GM10266 (cell line): Measurements from ENCODE around the gene TSHZ2.
"Not testable (repeated sequence)": the region's sequence is repeated elsewhere in the genome, so short reads cannot be mapped to it uniquely, and the experiment has no call there.

ENCODE experiments used
- DNase-seq: peaks from one replicate; pipeline ENCODE4 v3.0.0; 2012; ENCODE audit errors: extremely low spot score
- TF ChIP-seq, protein P1 (sequence below): IDR thresholded peaks from 2 replicates; pipeline ENCODE4 v1.5.1; 2012; ENCODE audit warnings: mild to moderate bottlenecking, low read depth; ENCODE audit not compliant: control insufficient read depth, insufficient read depth; ENCODE audit errors: missing control alignments

Gene TSHZ2

GRCh38 chr20:52963131-52963530 is 9.0 kb upstream of the TSHZ2 start:
- TF ChIP-seq, protein P1, sequence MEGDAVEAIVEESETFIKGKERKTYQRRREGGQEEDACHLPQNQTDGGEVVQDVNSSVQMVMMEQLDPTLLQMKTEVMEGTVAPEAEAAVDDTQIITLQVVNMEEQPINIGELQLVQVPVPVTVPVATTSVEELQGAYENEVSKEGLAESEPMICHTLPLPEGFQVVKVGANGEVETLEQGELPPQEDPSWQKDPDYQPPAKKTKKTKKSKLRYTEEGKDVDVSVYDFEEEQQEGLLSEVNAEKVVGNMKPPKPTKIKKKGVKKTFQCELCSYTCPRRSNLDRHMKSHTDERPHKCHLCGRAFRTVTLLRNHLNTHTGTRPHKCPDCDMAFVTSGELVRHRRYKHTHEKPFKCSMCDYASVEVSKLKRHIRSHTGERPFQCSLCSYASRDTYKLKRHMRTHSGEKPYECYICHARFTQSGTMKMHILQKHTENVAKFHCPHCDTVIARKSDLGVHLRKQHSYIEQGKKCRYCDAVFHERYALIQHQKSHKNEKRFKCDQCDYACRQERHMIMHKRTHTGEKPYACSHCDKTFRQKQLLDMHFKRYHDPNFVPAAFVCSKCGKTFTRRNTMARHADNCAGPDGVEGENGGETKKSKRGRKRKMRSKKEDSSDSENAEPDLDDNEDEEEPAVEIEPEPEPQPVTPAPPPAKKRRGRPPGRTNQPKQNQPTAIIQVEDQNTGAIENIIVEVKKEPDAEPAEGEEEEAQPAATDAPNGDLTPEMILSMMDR, result no peak
- DNase-seq, result no peak

DNA sequence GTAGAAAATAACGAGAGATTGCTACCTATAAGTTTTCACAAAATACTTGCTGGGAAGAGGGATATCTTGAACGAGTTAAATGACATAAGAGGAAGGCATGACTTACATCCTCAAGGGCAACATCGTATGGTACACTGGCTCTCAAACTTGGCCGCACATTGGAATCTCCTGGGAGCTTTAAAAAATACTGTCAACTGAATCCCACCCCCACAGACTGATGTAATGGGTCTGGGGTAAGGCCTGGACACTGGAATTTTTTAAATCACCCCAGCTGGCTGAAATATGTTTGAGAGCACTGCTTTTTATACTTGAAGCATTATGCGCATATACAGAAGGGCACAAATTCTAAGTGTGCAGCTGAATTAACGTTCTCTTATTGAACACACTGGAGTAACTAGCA is 8.0 kb upstream of the TSHZ2 start:
- DNase-seq, result no peak
- TF ChIP-seq, protein P1, result no peak

DNA sequence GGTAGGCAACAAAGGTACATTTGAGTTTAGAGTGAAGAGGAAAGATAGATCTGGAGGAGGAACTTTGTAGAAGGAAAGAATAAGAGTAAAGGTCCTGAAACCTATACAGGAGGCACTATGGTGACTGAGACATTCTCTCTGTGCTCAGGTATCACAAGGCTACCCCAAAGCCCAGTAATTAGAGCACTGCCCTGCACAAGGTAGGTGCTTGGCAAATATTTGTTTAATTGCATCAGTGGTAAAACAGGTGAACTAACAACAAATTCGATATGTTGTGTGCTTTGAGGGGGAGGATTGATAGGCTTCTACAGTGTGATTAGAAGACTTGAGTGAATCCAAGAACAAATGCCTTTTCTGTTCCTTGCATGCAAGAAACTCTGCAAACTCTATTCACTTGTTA is 6.8 kb upstream of the TSHZ2 start:
- no peak for DNase-seq
- TF ChIP-seq, protein P1, result no peak

- no peak for DNase-seq
- TF ChIP-seq, protein P1, result no peak
Observed at GRCh38 chr20:52965819-52966218, 6.3 kb upstream of the TSHZ2 start.

DNA sequence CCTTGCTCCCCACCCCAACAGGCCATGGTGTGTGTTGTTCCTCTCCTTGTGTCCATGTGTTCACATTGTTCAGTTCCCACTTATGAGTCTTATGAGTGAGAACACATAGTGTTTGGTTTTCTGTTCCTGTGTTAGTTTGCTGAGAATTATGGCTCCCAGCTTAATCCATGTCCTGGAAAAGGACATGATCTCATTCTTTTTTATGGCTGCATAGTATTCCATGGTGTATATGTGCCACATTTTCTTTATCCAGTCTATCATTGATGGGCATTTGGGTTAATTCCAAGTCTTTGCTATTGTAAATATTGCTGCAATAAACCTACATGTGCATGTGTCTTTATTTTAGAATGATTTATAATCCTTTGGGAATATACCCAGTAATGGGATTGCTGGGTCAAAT is 5.6 kb upstream of the TSHZ2 start:
- not testable (repeated sequence) for DNase-seq

DNA sequence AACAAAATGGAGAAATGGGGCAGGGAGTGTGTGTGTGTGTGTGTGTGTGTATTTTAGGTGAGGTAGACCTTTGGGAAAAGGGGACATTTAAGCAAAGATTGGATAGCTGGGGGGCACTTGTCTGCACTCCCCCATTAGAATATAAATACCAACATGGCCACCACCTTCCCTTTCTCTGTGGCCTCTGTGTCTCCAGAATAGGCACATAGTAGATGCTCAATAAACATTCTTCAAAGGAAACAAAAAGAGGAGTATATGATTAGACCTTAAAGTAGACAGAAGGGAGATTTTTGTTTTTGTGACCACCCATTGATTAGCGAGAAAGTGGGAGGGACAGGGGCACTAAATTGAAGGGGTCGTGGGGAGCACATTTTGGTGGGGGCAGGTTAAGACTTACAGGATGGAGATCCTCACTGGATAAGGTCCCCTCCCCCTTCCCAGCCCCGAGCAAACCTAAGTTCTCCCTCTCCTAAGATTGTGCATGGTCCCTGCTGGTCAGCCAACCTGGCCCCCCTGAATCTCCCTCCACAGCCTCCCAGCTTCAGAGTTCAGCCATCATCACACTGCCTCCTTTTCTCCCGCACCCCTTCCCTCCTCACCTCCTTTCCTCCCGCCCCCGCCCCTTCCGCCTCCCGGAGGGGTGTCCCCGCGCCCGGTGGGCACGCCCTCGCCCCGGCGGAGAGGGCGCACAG is 514 bp upstream of the TSHZ2 start:
- no peak for DNase-seq

GRCh38 chr20:52972965-52973819 is 1.0 kb downstream of the TSHZ2 start:
- DNase-seq, result no peak
- TF ChIP-seq, protein P1, result no peak

More for the DNA sequence above, 514 bp upstream of the TSHZ2 start:
- TF ChIP-seq, protein P1, result no peak
